ENCODE results near the gene IGLL1.
"Not testable (repeated sequence)": the region's sequence is repeated elsewhere in the genome, so short reads cannot be mapped to it uniquely, and the experiment has no call there.

The IGLL1 gene

GRCh38 chr22:23579870-23580575 lies at the start of gene IGLL1:
TSS of gene IGLL1 (minus strand) at chr22:23580290. CDS start at chr22:23580190, 100 bp downstream.
- DNase-seq (ENCODE audit: low read depth in 2 of 2): no peak

GRCh38 chr22:23628056-23628743 lies 48.1 kb upstream of the IGLL1 start:
- not testable (repeated sequence) for DNase-seq (ENCODE audit: low read depth in 2 of 2)

GRCh38 chr22:23627401-23628055 lies 47.4 kb upstream of the IGLL1 start:
- DNase-seq (ENCODE audit: low read depth in 2 of 2): peak; percentile 26 to 40

- DNase-seq (ENCODE audit: low read depth in 2 of 2): no peak
Measured at GRCh38 chr22:23626286-23626975, 46.3 kb upstream of the IGLL1 start.

- no peak for DNase-seq (ENCODE audit: low read depth in 2 of 2)
Measured at GRCh38 chr22:23622634-23623033, 42.5 kb upstream of the IGLL1 start.

GRCh38 chr22:23621916-23622315 lies 41.8 kb upstream of the IGLL1 start:
- not testable (repeated sequence) for DNase-seq (ENCODE audit: low read depth in 2 of 2)

GRCh38 chr22:23621082-23621780 lies 41.1 kb upstream of the IGLL1 start:
- no peak for DNase-seq (ENCODE audit: low read depth in 2 of 2)

GRCh38 chr22:23613193-23613972 lies 33.3 kb upstream of the IGLL1 start:
- DNase-seq (ENCODE audit: low read depth in 2 of 2): no peak

- no peak for DNase-seq (ENCODE audit: low read depth in 2 of 2)
Measured at GRCh38 chr22:23609983-23610781, 30.1 kb upstream of the IGLL1 start.

GRCh38 chr22:23608583-23608982 lies 28.5 kb upstream of the IGLL1 start:
- no peak for DNase-seq (ENCODE audit: low read depth in 2 of 2)

- DNase-seq (ENCODE audit: low read depth in 2 of 2): no peak
Measured at GRCh38 chr22:23606204-23607131, 26.4 kb upstream of the IGLL1 start.

- no peak for DNase-seq (ENCODE audit: low read depth in 2 of 2)
Measured at GRCh38 chr22:23604939-23605712, 25.0 kb upstream of the IGLL1 start.

- no peak for DNase-seq (ENCODE audit: low read depth in 2 of 2)
Measured at GRCh38 chr22:23603266-23603665, 23.2 kb upstream of the IGLL1 start.

- no peak for DNase-seq (ENCODE audit: low read depth in 2 of 2)
Measured at GRCh38 chr22:23598805-23599518, 18.9 kb upstream of the IGLL1 start.

GRCh38 chr22:23597576-23598268 lies 17.6 kb upstream of the IGLL1 start:
- not testable (repeated sequence) for DNase-seq (ENCODE audit: low read depth in 2 of 2)

GRCh38 chr22:23595904-23596303 lies 15.8 kb upstream of the IGLL1 start:
- DNase-seq (ENCODE audit: low read depth in 2 of 2): not testable (repeated sequence)

GRCh38 chr22:23591846-23592245 lies 11.8 kb upstream of the IGLL1 start:
- no peak for DNase-seq (ENCODE audit: low read depth in 2 of 2)
